ENCODE data around the gene UGT8.

GRCh38 chr4:114642173-114642780 lies 43.7 kb downstream of the UGT8 start:
- no peak for TF ChIP-seq EZH2 (IDR thresholded peaks at IDR 0.05; ENCODE audit: insufficient read depth, low read length)
- TF ChIP-seq, protein P1, sequence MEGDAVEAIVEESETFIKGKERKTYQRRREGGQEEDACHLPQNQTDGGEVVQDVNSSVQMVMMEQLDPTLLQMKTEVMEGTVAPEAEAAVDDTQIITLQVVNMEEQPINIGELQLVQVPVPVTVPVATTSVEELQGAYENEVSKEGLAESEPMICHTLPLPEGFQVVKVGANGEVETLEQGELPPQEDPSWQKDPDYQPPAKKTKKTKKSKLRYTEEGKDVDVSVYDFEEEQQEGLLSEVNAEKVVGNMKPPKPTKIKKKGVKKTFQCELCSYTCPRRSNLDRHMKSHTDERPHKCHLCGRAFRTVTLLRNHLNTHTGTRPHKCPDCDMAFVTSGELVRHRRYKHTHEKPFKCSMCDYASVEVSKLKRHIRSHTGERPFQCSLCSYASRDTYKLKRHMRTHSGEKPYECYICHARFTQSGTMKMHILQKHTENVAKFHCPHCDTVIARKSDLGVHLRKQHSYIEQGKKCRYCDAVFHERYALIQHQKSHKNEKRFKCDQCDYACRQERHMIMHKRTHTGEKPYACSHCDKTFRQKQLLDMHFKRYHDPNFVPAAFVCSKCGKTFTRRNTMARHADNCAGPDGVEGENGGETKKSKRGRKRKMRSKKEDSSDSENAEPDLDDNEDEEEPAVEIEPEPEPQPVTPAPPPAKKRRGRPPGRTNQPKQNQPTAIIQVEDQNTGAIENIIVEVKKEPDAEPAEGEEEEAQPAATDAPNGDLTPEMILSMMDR (IDR thresholded peaks at IDR 0.05; ENCODE audit: insufficient read depth, low read depth, low read length): no peak

All from astrocyte (in vitro differentiated cells and primary cell).